Sigmoid colon (tissue), 4 donors: ENCODE data around the gene TGFB1I1.

Experiments
- EP300 ChIP-seq, 4 donors: sonication (generic); formaldehyde crosslinking; IDR thresholded peaks; one replicate each; pipeline ENCODE4 v1.6.1; 2017; ENCODE audit warnings: antibody characterized with exemption in 4 of 4
- POLR2A ChIP-seq, 2 donors: fragments of 450-650 bp; IDR thresholded peaks; one replicate each; pipeline ENCODE4 v1.6.1; 2016; ENCODE audit warnings: antibody characterized with exemption in 2 of 2, mild to moderate bottlenecking in 2 of 2, moderate library complexity in 2 of 2
- POLR2AphosphoS5 ChIP-seq, 4 donors: sonication (generic); formaldehyde crosslinking; IDR thresholded peaks; one replicate each; pipeline ENCODE4 v1.6.1; 2017; ENCODE audit warnings: antibody characterized with exemption in 4 of 4
- TF ChIP-seq, protein P1 (sequence below), 4 experiments: fragments of 450-650 bp in 3 of 4; fragments of 200-600 bp in 1 of 4; IDR thresholded peaks; one replicate each; pipeline ENCODE4 v1.5.1; 2016 to 2019; ENCODE audit warnings: antibody characterized with exemption in 4 of 4, mild to moderate bottlenecking in 3 of 4, moderate library complexity in 2 of 4

DNA sequence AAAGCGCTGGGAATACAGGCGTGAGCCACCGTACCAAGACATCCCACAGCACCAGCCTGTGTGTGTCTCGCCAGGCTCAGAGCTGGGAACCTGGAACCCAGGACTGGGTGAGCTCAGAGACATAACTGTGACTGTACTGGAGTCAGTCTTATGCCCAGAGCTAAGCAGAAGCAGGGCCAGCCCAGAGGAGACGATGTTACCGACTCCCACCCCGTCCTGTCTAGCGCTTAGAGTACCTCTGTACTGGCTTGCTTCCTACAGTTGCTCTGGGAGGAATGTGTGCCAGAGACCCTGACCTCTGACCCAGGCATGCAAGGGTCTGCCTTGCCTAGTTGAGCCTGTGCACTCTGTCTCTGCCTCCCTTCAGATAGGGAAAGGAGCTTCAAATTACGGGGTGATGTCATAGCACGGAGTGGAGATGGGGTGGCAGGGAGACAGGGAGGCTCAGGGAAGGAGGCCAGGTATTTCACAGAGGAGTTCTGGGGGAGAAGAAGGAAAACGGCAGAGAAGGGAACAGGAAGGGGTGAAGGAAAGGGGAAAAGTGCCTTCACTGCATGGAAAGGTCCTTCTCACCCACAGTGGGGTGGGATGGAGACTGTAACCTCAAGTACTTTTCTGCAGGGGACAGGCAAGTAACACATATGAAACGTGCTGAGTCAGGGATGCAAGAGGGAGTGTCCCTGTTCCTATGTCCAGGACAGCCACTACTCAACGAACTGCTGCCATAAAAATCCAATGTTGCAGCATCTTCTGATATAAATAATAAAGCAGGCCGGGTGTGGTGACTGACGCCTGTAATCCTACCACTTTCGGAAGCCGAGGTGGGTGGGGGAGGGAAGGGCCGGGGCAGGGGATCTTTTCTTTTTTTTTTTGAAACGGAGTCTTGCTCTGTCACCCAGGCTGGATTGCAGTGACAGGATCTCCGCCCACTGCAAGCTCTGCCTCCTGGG, 18.4 kb upstream of the TGFB1I1 start:
- TF ChIP-seq, protein P1, sequence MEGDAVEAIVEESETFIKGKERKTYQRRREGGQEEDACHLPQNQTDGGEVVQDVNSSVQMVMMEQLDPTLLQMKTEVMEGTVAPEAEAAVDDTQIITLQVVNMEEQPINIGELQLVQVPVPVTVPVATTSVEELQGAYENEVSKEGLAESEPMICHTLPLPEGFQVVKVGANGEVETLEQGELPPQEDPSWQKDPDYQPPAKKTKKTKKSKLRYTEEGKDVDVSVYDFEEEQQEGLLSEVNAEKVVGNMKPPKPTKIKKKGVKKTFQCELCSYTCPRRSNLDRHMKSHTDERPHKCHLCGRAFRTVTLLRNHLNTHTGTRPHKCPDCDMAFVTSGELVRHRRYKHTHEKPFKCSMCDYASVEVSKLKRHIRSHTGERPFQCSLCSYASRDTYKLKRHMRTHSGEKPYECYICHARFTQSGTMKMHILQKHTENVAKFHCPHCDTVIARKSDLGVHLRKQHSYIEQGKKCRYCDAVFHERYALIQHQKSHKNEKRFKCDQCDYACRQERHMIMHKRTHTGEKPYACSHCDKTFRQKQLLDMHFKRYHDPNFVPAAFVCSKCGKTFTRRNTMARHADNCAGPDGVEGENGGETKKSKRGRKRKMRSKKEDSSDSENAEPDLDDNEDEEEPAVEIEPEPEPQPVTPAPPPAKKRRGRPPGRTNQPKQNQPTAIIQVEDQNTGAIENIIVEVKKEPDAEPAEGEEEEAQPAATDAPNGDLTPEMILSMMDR (IDR thresholded peaks at IDR 0.05): no peak
- no peak for TF ChIP-seq POLR2AphosphoS5 (IDR thresholded peaks at IDR 0.05)
- TF ChIP-seq POLR2A (IDR thresholded peaks at IDR 0.05): no peak
- no peak for TF ChIP-seq EP300 (IDR thresholded peaks at IDR 0.05)
